Peyer's patch (tissue), 4 donors: ENCODE results near the gene MAPK14. TPM values are rescaled to one million over a fixed set of nuclear protein-coding genes. Genes with fewer than 3 reads are reported as not detected.

Experiments
- DNase-seq, 3 donors: peaks; one replicate each; pipeline ENCODE4 v3.0.0-alpha.2; 2017 to 2019
- H3K27ac ChIP-seq, 4 donors: fragments of 200-600 bp; sonication (generic); one replicate each; pipeline ENCODE4 v1.5.1; 2016 to 2019
- H3K27me3 ChIP-seq, 2 donors: fragments of 200-600 bp; sonication (generic); one replicate each; pipeline ENCODE4 v1.5.1; 2019
- H3K36me3 ChIP-seq, 3 donors: fragments of 200-600 bp; sonication (generic); one replicate each; pipeline ENCODE4 v1.5.1; 2016 to 2019
- H3K4me1 ChIP-seq, 4 donors: fragments of 200-600 bp; sonication (generic); one replicate each; pipeline ENCODE4 v1.5.1; 2016 to 2019
- H3K4me3 ChIP-seq, 4 donors: fragments of 200-600 bp; sonication (generic); 1 replicate in 3 of 4; 2 replicates in 1 of 4; pipeline ENCODE4 v1.5.1; 2016 to 2019; ENCODE audit warnings: mild to moderate bottlenecking in 1 of 4
- H3K9me3 ChIP-seq, 4 donors: fragments of 200-600 bp; sonication (generic); one replicate each; pipeline ENCODE4 v1.5.1; 2016 to 2019; ENCODE audit warnings: mild to moderate bottlenecking in 1 of 4
- CTCF ChIP-seq, 6 experiments: fragments of 450-650 bp in 4 of 6; fragments of 200-600 bp in 2 of 6; sonication (generic) in 1 of 6; IDR thresholded peaks; one replicate each; pipeline ENCODE4 v1.5.1; 2017 to 2019; ENCODE audit warnings: antibody characterized with exemption in 6 of 6, mild to moderate bottlenecking in 3 of 6, moderate library complexity in 1 of 6
- POLR2A ChIP-seq, 2 donors: fragments of 450-650 bp; IDR thresholded peaks; one replicate each; pipeline ENCODE4 v1.5.1; 2017; ENCODE audit warnings: antibody characterized with exemption in 2 of 2, mild to moderate bottlenecking in 2 of 2, moderate library complexity in 2 of 2
- total RNA-seq, 4 donors: library from RNA; depleted of rRNA; stranded (reverse); fragments of >200 nt; gene quantifications; one replicate each; pipeline ENCODE4 v1.1.0, GENCODE V29; 2016

The MAPK14 gene
- total RNA-seq, 4 donors from 2014 or later: 64.4 to 109 (median 97.4) TPM

- no peaks in the 10 kb centered on the region for H3K27me3 ChIP-seq
- H3K36me3 ChIP-seq: peaks cover 0 to 34% (median 0%) of the 10 kb centered on the region in 3 donors
- DNase-seq: peak; percentile 52 to 88 (median 87)
- H3K4me1 ChIP-seq: peaks cover 0 to 20% (median 7%) of the 10 kb centered on the region in 4 donors
- peak overlapping the region; percentile 82 to 98 (median 92) for H3K27ac ChIP-seq
- TF ChIP-seq POLR2A (IDR thresholded peaks at IDR 0.05) (peak; percentile 11 to 49), CTCF (IDR thresholded peaks at IDR 0.05) (peak in 2 of 6 experiments; percentile 13 to 34)
- H3K4me3 ChIP-seq: peak overlapping the region; percentile 53 to 68 (median 61)
- H3K9me3 ChIP-seq: no peaks in the 10 kb centered on the region
Observed at GRCh38 chr6:36130667-36131510, 103.3 kb downstream of the MAPK14 start.

- Histone ChIP-seq H3K4me3 (peak overlapping the region; percentile 53 to 68 (median 61)), H3K36me3 (peaks cover 0 to 42% (median 0%) of the 10 kb centered on the region in 3 donors), H3K4me1 (peaks cover 0 to 20% (median 7%) of the 10 kb centered on the region in 4 donors), H3K9me3 (no peaks in the 10 kb centered on the region), H3K27ac (peak overlapping the region; percentile 82 to 98 (median 92)), H3K27me3 (no peaks in the 10 kb centered on the region)
- peak; percentile 49 to 77 (median 75) for DNase-seq
- no peak for TF ChIP-seq CTCF (IDR thresholded peaks at IDR 0.05)
- peak; percentile 3 to 76 for TF ChIP-seq POLR2A (IDR thresholded peaks at IDR 0.05)
Observed at GRCh38 chr6:36131511-36132245, 104.1 kb downstream of the MAPK14 start.

GRCh38 chr6:36132246-36132895 is 104.8 kb downstream of the MAPK14 start:
- Histone ChIP-seq H3K27me3 (no peaks in the 10 kb centered on the region), H3K4me1 (peaks cover 0 to 15% (median 7%) of the 10 kb centered on the region in 4 donors), H3K4me3 (peak overlapping the region in 2 of 4 donors; percentile 59 to 68), H3K27ac (peak overlapping the region; percentile 82 to 98 (median 92)), H3K9me3 (no peaks in the 10 kb centered on the region), H3K36me3 (peaks cover 0 to 49% (median 0%) of the 10 kb centered on the region in 3 donors)
- TF ChIP-seq POLR2A (IDR thresholded peaks at IDR 0.05): no peak
- no peak for TF ChIP-seq CTCF (IDR thresholded peaks at IDR 0.05)
- no peak for DNase-seq

GRCh38 chr6:36133148-36133547 is 105.5 kb downstream of the MAPK14 start:
- no peak for TF ChIP-seq POLR2A (IDR thresholded peaks at IDR 0.05)
- TF ChIP-seq CTCF (IDR thresholded peaks at IDR 0.05): no peak
- H3K4me3 ChIP-seq: peak overlapping the region in 1 of 4 donors; percentile 9
- H3K36me3 ChIP-seq: peaks cover 0 to 54% (median 0%) of the 10 kb centered on the region in 3 donors
- no peaks in the 10 kb centered on the region for H3K27me3 ChIP-seq
- no peaks in the 10 kb centered on the region for H3K9me3 ChIP-seq
- no peak for DNase-seq
- no peak overlapping the region for H3K27ac ChIP-seq
- peaks cover 0 to 15% (median 7%) of the 10 kb centered on the region in 4 donors for H3K4me1 ChIP-seq

GRCh38 chr6:36133912-36134311 is 106.3 kb downstream of the MAPK14 start:
- H3K4me1 ChIP-seq: peaks cover 0 to 15% (median 7%) of the 10 kb centered on the region in 4 donors
- no peak overlapping the region for H3K4me3 ChIP-seq
- DNase-seq: no peak
- H3K27ac ChIP-seq: no peak overlapping the region
- TF ChIP-seq POLR2A (IDR thresholded peaks at IDR 0.05): no peak
- no peak for TF ChIP-seq CTCF (IDR thresholded peaks at IDR 0.05)
- peaks cover 0 to 61% (median 0%) of the 10 kb centered on the region in 3 donors for H3K36me3 ChIP-seq
- no peaks in the 10 kb centered on the region for H3K9me3 ChIP-seq
- H3K27me3 ChIP-seq: no peaks in the 10 kb centered on the region
